MG63 (cell line): Measurements from ENCODE around the gene CD300A. TPM values are rescaled to one million over a fixed set of nuclear protein-coding genes. Genes with fewer than 3 reads are reported as not detected.

Experiments used
- total RNA-seq: library from RNA; depleted of rRNA; stranded (reverse); fragments of >200 nt; shearing (Covaris generic); gene quantifications from 2 replicates; pipeline ENCODE4 v1.2.3, GENCODE V29; 2014; ENCODE audit warnings: low replicate concordance; rRNA removed

CD300A gene
- total RNA-seq, 1 experiment from 2014 or later: not detected

Other genes with a start within 250 kb of the CD300A start
- not detected in 2 replicates for gene DNAI2, start 192.4 kb upstream of the CD300A start, total RNA-seq
- gene KIF19, start 140.4 kb upstream of the CD300A start, total RNA-seq: not detected in 2 replicates
- gene BTBD17, start 104.8 kb upstream of the CD300A start, total RNA-seq: not detected in 2 replicates
- gene GPR142, start 99.1 kb upstream of the CD300A start, total RNA-seq: not detected in 2 replicates
- 10.4 and 18.5 TPM in 2 replicates for gene GPRC5C, start 34.5 kb upstream of the CD300A start, total RNA-seq
- not detected in 2 replicates for gene CD300LB, start 64.8 kb downstream of the CD300A start, total RNA-seq
- gene CD300C, start 79.5 kb downstream of the CD300A start, total RNA-seq: 0.52 TPM in 1 of 2 replicates, not detected in the other
- not detected in 2 replicates for gene CD300H, start 100.9 kb downstream of the CD300A start, total RNA-seq
- gene CD300LD, start 125.6 kb downstream of the CD300A start, total RNA-seq: not detected in 2 replicates
- gene CD300E, start 157.1 kb downstream of the CD300A start, total RNA-seq: not detected in 2 replicates
- gene CD300LF, start 246.3 kb downstream of the CD300A start, total RNA-seq: not detected in 2 replicates